Central memory CD8-positive, alpha-beta T cell (primary cell): ENCODE measurements around the gene SPATA6L.
A peak's percentile ranks its signal among the peaks of the same experiment; 100 is the strongest.

ENCODE experiments used
- ATAC-seq: fragments of 150-1000 bp; cut with Tn5 transposase; replicated peaks from 2 replicates; pipeline ENCODE4 v1.10.0; 2022; ENCODE audit warnings: mild to moderate bottlenecking, moderate FRiP score, moderate number of reproducible peaks; ENCODE audit not compliant: poor library complexity, severe bottlenecking; ENCODE audit errors: extremely low read depth
- DNase-seq, 2 donors: peaks; one replicate each; pipeline ENCODE4 v3.0.0; 2021; ENCODE audit warnings: low spot score in 2 of 2
- H3K27ac Mint-ChIP-seq: one replicate; pipeline ENCODE4 v1.8.0; 2022; ENCODE audit warnings: low read depth, mild to moderate bottlenecking, moderate library complexity, mixed read lengths
- H3K27me3 Mint-ChIP-seq: one replicate; pipeline ENCODE4 v1.8.0; 2022; ENCODE audit warnings: mixed read lengths
- H3K36me3 Mint-ChIP-seq: one replicate; pipeline ENCODE4 v1.8.0; 2022; ENCODE audit warnings: mild to moderate bottlenecking, moderate library complexity, mixed read lengths; ENCODE audit not compliant: insufficient read depth
- H3K4me1 Mint-ChIP-seq: one replicate; pipeline ENCODE4 v1.8.0; 2022; ENCODE audit warnings: mixed read lengths
- H3K4me3 Mint-ChIP-seq: one replicate; pipeline ENCODE4 v1.8.0; 2022; ENCODE audit warnings: mild to moderate bottlenecking, moderate library complexity, mixed read lengths
- H3K9me3 Mint-ChIP-seq: one replicate; pipeline ENCODE4 v1.8.0; 2022; ENCODE audit warnings: mixed read lengths

The SPATA6L gene, protein sequence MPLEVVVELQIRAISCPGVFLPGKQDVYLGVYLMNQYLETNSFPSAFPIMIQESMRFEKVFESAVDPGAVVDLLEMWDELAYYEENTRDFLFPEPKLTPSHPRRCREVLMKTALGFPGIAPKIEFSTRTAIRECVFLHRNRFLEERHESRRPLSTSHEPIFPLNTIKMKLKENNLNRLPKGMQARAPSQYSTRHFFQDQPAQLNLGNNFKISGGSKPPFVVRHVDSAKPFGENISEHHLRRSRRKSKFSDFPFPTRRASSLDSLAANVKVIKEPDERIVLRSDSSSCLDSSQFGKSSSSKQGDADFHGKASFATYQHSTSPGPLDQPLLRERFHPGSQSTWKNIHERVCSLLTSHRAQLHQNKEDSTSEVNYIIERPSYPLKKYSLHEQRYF

DNA sequence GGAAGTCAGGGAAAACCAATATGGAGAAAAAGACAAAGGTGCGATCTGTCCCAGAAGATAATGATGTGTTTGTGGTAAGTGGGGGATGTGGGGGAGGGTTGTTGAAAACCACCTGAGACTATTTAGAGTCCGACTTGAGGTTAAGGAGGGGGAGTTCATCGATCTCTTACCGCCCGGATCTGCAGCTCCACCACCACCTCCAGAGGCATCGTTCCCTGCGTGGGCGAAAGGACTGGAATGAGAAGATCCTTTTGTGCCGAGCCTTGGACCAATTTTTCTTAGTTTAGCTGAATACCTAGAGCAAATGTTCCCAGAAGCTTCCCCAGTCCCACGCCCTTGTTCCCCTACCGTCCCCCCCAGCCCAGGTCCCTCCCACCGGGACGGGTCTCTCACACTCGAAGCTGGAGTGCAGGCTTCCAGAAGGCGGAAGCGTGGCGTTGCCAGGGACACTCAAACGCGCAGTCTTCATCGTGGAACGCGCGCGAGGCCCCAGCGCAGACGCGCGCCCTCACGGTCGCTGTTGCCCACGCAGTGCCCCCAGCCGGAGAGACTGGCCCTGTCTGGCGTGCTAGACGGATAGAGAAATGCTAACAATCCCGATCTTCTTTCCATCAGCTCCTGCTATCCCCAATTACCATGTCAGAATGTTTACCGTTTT, at the start of gene SPATA6L:
SPATA6L (minus strand) TSS at position 439 of the 658 bp plus-strand sequence; CDS start at position 209, 230 bp downstream.
- Mint-ChIP-seq H3K4me1 (peaks cover 66% of the 10 kb centered on the region), H3K27ac (peak within 1 kb of the TSS; percentile 89), H3K36me3 (peaks cover 20% of the 10 kb centered on the region), H3K27me3 (no peaks in the 10 kb centered on the region), H3K4me3 (peak within 1 kb of the TSS; percentile 90), H3K9me3 (no peaks in the 10 kb centered on the region)
- DNase-seq (peak in 1 of 2 donors; percentile 14), ATAC-seq (peak; percentile 13)

GRCh38 chr9:4714266-4715016, 48.2 kb upstream of the SPATA6L start:
- Mint-ChIP-seq H3K4me3 (no peak overlapping the region), H3K27ac (peak overlapping the region; percentile 30), H3K9me3 (no peaks in the 10 kb centered on the region), H3K27me3 (no peaks in the 10 kb centered on the region), H3K36me3 (peaks cover 37% of the 10 kb centered on the region), H3K4me1 (no peaks in the 10 kb centered on the region)
- no peak for ATAC-seq
- DNase-seq = no peak

GRCh38 chr9:4713849-4714248, 47.6 kb upstream of the SPATA6L start:
- Mint-ChIP-seq H3K27ac (no peak overlapping the region), H3K27me3 (no peaks in the 10 kb centered on the region), H3K4me3 (no peak overlapping the region), H3K36me3 (peaks cover 39% of the 10 kb centered on the region), H3K4me1 (no peaks in the 10 kb centered on the region), H3K9me3 (no peaks in the 10 kb centered on the region)
- DNase-seq (no peak), ATAC-seq (no peak)

DNA sequence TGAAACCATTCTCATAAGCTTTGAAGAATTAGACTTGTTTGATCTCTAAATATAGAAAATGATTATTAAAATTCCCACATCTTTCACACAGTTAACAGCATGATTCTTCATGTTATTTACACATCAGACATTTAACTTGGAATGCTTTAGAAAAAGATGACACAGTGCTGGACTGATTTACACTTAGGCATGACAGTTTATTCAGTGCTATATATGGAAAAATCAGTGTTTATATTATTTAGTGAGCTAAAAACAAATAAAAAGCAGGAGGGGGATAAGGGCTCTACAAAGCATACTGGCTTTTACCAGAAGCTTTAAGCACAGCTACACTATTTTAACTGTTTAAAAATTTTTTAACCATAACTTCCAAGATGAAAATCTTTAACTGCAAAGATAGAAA, 43.1 kb upstream of the SPATA6L start:
- H3K36me3 Mint-ChIP-seq = peaks cover 38% of the 10 kb centered on the region
- H3K4me3 Mint-ChIP-seq = no peak overlapping the region
- H3K27me3 Mint-ChIP-seq = no peaks in the 10 kb centered on the region
- H3K9me3 Mint-ChIP-seq = no peaks in the 10 kb centered on the region
- H3K4me1 Mint-ChIP-seq = no peaks in the 10 kb centered on the region
- peak overlapping the region; percentile 56 for H3K27ac Mint-ChIP-seq
- ATAC-seq = no peak
- DNase-seq = no peak

GRCh38 chr9:4706971-4707622, 40.8 kb upstream of the SPATA6L start:
- H3K4me3 Mint-ChIP-seq = no peak overlapping the region
- H3K9me3 Mint-ChIP-seq = no peaks in the 10 kb centered on the region
- no peaks in the 10 kb centered on the region for H3K4me1 Mint-ChIP-seq
- no peak for ATAC-seq
- peaks cover 45% of the 10 kb centered on the region for H3K36me3 Mint-ChIP-seq
- H3K27ac Mint-ChIP-seq = peak overlapping the region; percentile 9
- H3K27me3 Mint-ChIP-seq = no peaks in the 10 kb centered on the region
- DNase-seq = no peak

DNA sequence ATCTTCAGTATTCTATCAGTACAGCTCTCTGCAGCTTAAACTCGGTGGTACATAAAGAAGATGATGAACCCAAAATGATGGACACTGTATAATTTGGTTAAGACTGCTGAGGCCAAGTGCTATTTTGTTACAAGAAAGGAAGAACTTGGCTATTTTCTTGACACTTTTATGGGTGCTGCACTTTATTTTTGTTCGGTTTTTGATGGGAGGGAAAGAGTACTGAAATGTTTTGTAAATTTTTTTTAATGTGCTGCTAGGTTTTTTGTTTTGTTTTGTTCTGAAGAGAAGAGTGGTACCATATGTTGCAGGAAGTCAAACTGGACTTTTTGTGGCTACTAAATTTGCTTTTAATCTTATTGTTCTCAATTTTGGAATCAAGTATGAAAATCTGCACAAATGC, 39.7 kb upstream of the SPATA6L start:
- Mint-ChIP-seq H3K4me3 (no peak overlapping the region), H3K4me1 (peaks cover 6% of the 10 kb centered on the region), H3K27ac (peak overlapping the region; percentile 9), H3K27me3 (no peaks in the 10 kb centered on the region), H3K9me3 (no peaks in the 10 kb centered on the region), H3K36me3 (peaks cover 46% of the 10 kb centered on the region)
- DNase-seq = no peak
- no peak for ATAC-seq

- H3K36me3 Mint-ChIP-seq = peaks cover 40% of the 10 kb centered on the region
- no peak overlapping the region for H3K4me3 Mint-ChIP-seq
- H3K4me1 Mint-ChIP-seq = peaks cover 9% of the 10 kb centered on the region
- no peaks in the 10 kb centered on the region for H3K9me3 Mint-ChIP-seq
- peak overlapping the region; percentile 25 for H3K27ac Mint-ChIP-seq
- no peaks in the 10 kb centered on the region for H3K27me3 Mint-ChIP-seq
- no peak for DNase-seq
- no peak for ATAC-seq
Measured at GRCh38 chr9:4704129-4704528, 37.8 kb upstream of the SPATA6L start.

DNA sequence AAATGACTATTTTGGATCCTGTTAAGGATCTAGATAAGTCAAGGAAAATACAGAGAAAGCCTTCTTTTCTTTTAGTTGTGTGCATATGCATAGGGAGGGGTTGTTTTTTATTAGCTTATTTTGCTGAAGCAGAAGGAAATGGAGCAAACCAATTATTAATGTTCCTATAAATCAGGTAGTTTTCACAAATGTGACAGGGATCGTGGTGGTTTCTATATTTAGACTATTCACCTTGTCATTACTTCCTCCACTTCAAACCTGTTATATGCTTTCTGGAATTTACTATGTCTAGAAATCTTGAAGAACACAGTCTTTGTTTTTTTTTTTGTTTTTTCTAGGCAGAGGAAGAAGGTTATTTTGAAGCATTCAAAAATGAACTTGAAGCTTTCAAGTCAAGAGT, 35.2 kb upstream of the SPATA6L start:
- ATAC-seq = no peak
- Mint-ChIP-seq H3K4me3 (no peak overlapping the region), H3K36me3 (peaks cover 47% of the 10 kb centered on the region), H3K27me3 (no peaks in the 10 kb centered on the region), H3K4me1 (peaks cover 9% of the 10 kb centered on the region), H3K27ac (peak overlapping the region; percentile 45), H3K9me3 (no peaks in the 10 kb centered on the region)
- no peak for DNase-seq

DNA sequence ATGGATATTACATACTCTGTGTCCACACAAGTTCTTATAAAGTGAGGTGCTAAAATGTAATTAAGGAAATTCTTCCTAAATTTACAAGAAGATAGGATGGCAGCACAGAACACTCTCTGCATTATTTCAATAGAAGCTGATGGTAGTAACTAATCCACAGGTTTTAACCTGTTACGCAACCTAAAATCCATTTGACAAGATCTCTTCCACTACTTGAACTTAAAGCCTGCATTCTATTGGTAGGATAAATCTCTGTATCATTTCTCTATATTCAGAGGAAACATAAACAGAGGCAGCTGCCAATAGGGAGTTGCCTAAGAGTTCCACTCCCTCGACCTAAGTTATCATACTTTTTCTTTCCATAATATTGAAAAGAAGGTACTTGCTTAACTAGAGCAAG, 34.7 kb upstream of the SPATA6L start:
- Mint-ChIP-seq H3K4me1 (peaks cover 9% of the 10 kb centered on the region), H3K36me3 (peaks cover 43% of the 10 kb centered on the region), H3K9me3 (no peaks in the 10 kb centered on the region), H3K27me3 (no peaks in the 10 kb centered on the region), H3K27ac (peak overlapping the region; percentile 45), H3K4me3 (no peak overlapping the region)
- ATAC-seq = no peak
- no peak for DNase-seq

- Mint-ChIP-seq H3K9me3 (no peaks in the 10 kb centered on the region), H3K4me3 (no peak overlapping the region), H3K36me3 (peaks cover 43% of the 10 kb centered on the region), H3K27me3 (no peaks in the 10 kb centered on the region), H3K27ac (no peak overlapping the region), H3K4me1 (peaks cover 9% of the 10 kb centered on the region)
- no peak for DNase-seq
- ATAC-seq = no peak
Measured at GRCh38 chr9:4700091-4700490, 33.8 kb upstream of the SPATA6L start.

DNA sequence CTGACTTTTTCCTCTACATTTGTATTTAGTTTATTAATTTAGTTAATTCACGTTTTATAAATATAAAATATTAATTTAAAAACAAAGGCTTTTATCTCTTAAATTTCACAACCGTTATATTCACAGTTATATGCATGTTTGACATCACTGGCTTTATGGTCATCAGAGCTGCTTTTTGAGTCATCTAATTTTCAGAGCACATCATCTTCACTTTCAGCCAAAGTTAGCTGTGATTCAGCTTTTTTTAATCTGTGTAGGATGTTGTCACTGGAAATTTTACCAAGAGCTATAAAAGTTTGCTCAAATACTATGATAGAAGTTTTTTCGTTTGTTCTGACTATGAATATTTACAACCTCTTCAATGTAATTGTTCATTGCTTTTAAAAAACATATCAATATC, 25.5 kb upstream of the SPATA6L start:
- Mint-ChIP-seq H3K27ac (no peak overlapping the region), H3K4me1 (peaks cover 28% of the 10 kb centered on the region), H3K36me3 (peaks cover 37% of the 10 kb centered on the region), H3K9me3 (no peaks in the 10 kb centered on the region), H3K27me3 (no peaks in the 10 kb centered on the region), H3K4me3 (no peak overlapping the region)
- no peak for ATAC-seq
- DNase-seq = no peak

- ATAC-seq (no peak), DNase-seq (no peak)
- H3K9me3 Mint-ChIP-seq = no peaks in the 10 kb centered on the region
- no peaks in the 10 kb centered on the region for H3K27me3 Mint-ChIP-seq
- H3K4me3 Mint-ChIP-seq = no peak overlapping the region
- H3K27ac Mint-ChIP-seq = no peak overlapping the region
- peaks cover 42% of the 10 kb centered on the region for H3K36me3 Mint-ChIP-seq
- peaks cover 39% of the 10 kb centered on the region for H3K4me1 Mint-ChIP-seq
Measured at GRCh38 chr9:4690144-4690543, 23.9 kb upstream of the SPATA6L start.
